ENCODE results near the gene WDR7.

DNA sequence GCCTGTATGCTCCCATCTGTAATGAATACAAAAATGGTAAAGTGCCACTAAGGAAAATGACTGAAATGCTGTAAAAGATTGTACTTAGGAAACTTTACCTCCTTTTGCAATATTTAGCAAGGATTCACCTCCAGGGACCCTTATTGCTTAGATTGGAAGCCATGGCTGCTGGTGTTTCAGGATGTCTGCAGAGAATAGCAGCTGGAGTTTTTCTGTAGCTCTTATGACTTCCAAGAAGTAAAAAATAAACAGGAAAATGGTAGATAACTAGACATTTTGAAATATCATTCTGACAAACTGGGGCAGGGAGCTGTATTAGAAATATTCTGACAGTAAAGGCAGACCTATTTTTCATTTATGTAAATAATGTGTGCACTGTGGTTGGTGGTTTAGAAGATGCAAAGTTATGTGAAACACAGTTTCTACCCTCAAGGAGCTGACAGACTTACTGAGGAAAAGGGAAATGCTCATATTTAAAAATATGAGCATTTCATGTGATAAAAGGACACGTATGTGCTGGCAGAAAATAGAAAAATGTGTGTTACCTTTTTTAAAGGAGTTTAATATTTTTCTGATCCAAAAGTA lies 270.8 kb downstream of the WDR7 start:
- TF ChIP-seq, protein P1, sequence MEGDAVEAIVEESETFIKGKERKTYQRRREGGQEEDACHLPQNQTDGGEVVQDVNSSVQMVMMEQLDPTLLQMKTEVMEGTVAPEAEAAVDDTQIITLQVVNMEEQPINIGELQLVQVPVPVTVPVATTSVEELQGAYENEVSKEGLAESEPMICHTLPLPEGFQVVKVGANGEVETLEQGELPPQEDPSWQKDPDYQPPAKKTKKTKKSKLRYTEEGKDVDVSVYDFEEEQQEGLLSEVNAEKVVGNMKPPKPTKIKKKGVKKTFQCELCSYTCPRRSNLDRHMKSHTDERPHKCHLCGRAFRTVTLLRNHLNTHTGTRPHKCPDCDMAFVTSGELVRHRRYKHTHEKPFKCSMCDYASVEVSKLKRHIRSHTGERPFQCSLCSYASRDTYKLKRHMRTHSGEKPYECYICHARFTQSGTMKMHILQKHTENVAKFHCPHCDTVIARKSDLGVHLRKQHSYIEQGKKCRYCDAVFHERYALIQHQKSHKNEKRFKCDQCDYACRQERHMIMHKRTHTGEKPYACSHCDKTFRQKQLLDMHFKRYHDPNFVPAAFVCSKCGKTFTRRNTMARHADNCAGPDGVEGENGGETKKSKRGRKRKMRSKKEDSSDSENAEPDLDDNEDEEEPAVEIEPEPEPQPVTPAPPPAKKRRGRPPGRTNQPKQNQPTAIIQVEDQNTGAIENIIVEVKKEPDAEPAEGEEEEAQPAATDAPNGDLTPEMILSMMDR (IDR thresholded peaks at IDR 0.05 in 2 of 3, conservative IDR thresholded peaks at IDR 0.05 in 1 of 3; ENCODE audit: borderline replicate concordance in 1 of 3, insufficient read depth in 1 of 3, low read depth in 2 of 3, low read length in 2 of 3), result no peak
- TF ChIP-seq POLR2A (IDR thresholded peaks at IDR 0.05; ENCODE audit: borderline replicate concordance, extremely low read depth, insufficient read depth, insufficient read length) (no peak), EZH2phosphoT487 (IDR thresholded peaks at IDR 0.05; ENCODE audit: borderline replicate concordance) (no peak), RAD21 (IDR thresholded peaks at IDR 0.05; ENCODE audit: low read depth) (no peak), POLR2AphosphoS5 (IDR thresholded peaks at IDR 0.05; ENCODE audit: low read depth, low read length) (no peak), EGR1 (IDR thresholded peaks at IDR 0.05; ENCODE audit: low read depth) (no peak), YY1 (IDR thresholded peaks at IDR 0.05; ENCODE audit: extremely low read depth, insufficient replicate concordance, low read depth, low read length) (no peak), EZH2 (IDR thresholded peaks at IDR 0.05) (no peak), CEBPB (IDR thresholded peaks at IDR 0.05; ENCODE audit: low read depth) (no peak), SP1 (IDR thresholded peaks at IDR 0.05; ENCODE audit: low read depth) (no peak)
- TF ChIP-seq, protein P2, sequence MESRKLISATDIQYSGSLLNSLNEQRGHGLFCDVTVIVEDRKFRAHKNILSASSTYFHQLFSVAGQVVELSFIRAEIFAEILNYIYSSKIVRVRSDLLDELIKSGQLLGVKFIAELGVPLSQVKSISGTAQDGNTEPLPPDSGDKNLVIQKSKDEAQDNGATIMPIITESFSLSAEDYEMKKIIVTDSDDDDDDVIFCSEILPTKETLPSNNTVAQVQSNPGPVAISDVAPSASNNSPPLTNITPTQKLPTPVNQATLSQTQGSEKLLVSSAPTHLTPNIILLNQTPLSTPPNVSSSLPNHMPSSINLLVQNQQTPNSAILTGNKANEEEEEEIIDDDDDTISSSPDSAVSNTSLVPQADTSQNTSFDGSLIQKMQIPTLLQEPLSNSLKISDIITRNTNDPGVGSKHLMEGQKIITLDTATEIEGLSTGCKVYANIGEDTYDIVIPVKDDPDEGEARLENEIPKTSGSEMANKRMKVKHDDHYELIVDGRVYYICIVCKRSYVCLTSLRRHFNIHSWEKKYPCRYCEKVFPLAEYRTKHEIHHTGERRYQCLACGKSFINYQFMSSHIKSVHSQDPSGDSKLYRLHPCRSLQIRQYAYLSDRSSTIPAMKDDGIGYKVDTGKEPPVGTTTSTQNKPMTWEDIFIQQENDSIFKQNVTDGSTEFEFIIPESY (IDR thresholded peaks at IDR 0.05; ENCODE audit: extremely low read depth, insufficient replicate concordance, low read length), result no peak
- TF ChIP-seq, protein P3, sequence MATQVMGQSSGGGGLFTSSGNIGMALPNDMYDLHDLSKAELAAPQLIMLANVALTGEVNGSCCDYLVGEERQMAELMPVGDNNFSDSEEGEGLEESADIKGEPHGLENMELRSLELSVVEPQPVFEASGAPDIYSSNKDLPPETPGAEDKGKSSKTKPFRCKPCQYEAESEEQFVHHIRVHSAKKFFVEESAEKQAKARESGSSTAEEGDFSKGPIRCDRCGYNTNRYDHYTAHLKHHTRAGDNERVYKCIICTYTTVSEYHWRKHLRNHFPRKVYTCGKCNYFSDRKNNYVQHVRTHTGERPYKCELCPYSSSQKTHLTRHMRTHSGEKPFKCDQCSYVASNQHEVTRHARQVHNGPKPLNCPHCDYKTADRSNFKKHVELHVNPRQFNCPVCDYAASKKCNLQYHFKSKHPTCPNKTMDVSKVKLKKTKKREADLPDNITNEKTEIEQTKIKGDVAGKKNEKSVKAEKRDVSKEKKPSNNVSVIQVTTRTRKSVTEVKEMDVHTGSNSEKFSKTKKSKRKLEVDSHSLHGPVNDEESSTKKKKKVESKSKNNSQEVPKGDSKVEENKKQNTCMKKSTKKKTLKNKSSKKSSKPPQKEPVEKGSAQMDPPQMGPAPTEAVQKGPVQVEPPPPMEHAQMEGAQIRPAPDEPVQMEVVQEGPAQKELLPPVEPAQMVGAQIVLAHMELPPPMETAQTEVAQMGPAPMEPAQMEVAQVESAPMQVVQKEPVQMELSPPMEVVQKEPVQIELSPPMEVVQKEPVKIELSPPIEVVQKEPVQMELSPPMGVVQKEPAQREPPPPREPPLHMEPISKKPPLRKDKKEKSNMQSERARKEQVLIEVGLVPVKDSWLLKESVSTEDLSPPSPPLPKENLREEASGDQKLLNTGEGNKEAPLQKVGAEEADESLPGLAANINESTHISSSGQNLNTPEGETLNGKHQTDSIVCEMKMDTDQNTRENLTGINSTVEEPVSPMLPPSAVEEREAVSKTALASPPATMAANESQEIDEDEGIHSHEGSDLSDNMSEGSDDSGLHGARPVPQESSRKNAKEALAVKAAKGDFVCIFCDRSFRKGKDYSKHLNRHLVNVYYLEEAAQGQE (IDR thresholded peaks at IDR 0.05; ENCODE audit: low read depth), result no peak
- TF ChIP-seq, protein P4, sequence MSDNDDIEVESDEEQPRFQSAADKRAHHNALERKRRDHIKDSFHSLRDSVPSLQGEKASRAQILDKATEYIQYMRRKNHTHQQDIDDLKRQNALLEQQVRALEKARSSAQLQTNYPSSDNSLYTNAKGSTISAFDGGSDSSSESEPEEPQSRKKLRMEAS (IDR thresholded peaks at IDR 0.05), result no peak
